Cerebellar nuclear complex (tissue), 1 donor: Measurements from ENCODE around the gene TSC2.
"Not testable (repeated sequence)": the region's sequence is repeated elsewhere in the genome, so short reads cannot be mapped to it uniquely, and the experiment has no call there.

Source experiments
- DNase-seq, 2 experiments: peaks; one replicate each; lab custom pipeline; 2025; lab: John Stamatoyannopoulos, UW

The TSC2 gene

DNA sequence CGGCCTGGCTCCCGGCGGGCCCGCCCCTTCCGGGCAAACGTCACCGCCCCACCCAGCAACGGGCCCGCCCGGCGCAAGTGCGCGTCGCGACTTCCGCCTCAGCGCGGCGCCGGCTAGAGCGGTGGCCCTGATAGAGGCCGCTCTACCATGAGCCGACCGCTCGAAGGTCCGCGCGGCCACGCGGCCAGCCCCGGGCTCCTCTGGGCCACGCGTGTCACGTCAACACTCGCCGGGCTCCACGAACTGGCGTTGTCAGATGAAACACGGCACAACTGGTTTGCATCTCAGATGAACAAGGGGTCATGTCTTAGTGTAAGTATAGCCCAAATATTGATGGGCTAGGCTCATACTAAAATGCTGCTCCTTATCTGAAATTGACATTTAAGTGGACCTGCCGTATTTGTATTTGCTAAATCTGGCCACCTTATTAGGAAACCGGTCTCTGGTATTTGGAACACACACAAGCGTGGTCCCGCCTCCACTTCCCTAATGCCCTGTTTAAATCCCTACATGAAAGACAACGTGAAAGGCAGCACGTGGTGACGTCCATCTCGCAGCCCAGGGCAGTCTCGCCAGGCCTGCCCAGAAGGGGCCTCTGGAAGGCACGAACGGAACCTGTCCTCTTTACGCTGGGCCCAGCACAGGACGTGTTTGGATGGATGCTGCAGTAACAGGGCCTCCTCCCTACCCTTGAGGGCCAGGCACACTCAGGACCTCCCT is 37.8 kb upstream of the TSC2 start, which contains the start of gene ZNF598:
Gene ZNF598 (minus strand): TSS at position 31 of the 720 bp plus-strand sequence.
- DNase-seq, result no peak

DNA sequence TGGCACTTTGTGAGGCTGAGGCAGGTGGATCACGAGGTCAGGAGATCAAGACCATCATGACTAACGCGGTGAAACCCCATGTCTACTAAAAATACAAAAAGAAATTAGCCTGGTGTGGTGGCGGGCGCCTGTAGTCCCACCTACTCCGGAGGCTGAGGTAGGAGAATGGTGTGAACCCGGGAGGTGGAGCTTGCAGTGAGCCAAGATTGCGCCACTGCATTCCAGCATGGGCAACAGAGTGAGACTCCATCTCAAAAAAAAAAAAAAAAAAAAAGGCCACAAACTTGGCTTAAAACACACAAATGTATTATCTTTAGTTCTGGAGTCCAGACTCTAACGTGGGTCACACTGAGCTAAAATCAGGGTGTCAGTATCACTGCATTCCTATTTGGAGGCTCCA is 36.1 kb upstream of the TSC2 start:
- DNase-seq, result not testable (repeated sequence)

DNA sequence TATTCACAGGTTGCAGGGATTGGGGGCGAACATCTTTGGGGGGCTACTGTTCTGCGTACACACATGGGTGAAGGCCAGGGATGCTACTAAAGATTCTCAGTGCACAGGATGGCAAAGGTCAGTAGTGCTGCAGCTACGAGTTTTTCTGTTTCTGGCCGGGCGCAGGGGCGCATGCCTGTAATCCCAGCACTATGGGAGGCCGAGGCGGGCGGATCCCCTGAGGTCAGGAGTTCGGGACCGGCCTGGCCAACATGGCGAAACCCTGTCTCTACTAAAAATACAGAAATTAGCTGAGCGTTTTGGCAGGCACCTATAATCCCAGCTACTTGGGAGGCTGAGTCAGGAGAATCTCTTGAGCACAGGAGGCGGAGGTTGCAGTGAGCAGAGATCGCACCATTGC is 34.3 kb upstream of the TSC2 start:
- no peak for DNase-seq

DNA sequence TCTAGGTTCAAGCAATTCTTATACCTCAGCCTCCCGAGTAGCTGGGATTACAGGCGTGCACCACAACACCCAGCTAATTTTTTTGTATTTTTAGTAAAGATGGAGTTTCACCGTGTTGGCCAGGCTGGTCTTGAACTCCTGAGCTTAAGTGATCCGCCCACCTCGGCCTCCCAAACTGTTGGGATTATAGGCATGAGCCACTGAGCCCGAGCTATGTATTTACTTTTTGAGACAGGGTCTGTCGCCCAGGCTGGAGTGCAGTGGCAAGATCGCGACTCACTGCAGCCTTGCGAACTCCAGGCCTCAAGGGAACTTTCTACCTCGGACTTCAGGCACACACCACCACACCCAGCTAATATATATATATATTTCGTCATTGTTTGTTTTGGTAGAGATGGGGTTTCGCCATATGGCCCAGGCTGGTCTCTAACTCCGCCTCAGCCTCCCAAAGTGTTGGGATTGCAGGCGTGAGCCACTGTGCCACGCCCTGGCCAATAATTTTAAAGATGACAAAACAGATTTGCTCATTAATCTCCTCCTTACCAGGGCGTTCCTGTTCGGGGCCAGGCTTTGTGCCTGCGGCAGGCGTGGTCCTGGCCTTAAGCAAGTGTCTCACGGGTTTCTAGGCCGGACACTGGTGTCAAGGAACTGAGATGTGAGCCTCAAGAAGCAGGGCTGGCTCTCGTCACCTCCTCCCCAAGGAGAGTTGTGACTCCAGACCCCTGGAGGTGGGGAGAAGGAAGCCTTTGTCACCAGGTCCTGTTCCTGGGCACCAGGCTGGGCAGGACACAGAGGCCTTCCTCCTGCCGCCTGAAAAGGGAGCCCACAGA is 32.5 kb upstream of the TSC2 start:
- DNase-seq, result no peak

DNA sequence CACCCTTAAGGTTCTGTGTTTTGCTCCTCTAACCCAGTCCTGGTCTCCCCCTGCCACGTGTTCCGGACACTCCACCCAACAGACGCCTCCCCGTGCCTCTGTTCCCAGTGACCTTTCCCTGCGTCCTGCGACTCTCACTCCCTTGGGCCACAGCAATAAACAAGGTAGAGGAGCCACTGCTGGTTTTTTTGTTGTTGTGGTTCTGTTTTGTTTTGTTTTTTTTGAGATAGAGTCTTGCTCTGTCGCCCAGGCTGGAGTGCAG is 31.9 kb upstream of the TSC2 start:
- DNase-seq, result no peak

DNA sequence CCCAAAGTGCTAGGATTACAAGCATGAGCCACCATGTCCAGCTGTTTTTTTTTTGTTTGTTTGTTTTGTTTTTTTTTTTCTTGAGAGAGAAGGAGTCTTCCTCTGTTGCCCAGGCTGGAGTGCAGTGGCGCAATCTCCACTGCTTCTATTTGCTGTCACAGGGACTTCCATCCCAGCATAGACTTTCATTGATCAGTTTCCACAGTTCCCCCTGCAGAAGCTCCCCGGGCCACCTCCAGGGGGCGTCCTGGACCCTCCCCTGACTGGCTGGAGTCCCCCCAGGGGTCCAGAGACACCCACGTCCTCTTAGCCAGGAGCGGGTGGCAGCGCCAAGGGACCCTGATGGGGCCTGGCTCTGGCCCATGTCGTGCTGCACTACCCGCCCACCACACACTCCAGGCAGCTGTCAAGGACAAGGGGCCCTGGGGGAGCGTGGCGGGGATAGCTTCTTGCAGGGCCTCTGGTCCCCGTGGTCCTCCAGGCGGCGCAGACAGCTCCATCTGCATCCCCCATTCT is 31.3 kb upstream of the TSC2 start:
- DNase-seq, result no peak

DNA sequence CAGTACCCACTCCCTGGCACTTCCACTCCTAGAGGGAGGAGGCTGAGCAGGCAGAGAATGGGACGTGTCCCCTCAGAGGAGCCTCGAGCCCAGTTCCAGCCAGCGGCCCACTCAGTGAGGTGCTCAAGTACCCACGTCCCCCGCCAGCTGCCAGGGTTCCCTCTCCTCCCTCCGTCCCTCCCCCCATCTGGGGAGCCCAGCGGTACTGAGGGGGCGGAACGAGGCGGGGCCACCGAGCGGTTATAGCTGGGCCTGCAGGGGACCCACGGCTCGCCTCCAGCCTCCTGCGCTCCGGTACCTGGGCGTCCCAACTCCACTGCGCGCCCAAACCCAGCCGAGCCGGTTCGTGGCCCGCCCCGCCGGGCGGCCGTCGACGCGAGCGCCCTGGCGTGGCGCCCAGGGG is 28.3 kb upstream of the TSC2 start, which contains the start of gene NPW:
Gene NPW (plus strand): TSS at position 268 of the 403 bp plus-strand sequence.
- no peak for DNase-seq

DNA sequence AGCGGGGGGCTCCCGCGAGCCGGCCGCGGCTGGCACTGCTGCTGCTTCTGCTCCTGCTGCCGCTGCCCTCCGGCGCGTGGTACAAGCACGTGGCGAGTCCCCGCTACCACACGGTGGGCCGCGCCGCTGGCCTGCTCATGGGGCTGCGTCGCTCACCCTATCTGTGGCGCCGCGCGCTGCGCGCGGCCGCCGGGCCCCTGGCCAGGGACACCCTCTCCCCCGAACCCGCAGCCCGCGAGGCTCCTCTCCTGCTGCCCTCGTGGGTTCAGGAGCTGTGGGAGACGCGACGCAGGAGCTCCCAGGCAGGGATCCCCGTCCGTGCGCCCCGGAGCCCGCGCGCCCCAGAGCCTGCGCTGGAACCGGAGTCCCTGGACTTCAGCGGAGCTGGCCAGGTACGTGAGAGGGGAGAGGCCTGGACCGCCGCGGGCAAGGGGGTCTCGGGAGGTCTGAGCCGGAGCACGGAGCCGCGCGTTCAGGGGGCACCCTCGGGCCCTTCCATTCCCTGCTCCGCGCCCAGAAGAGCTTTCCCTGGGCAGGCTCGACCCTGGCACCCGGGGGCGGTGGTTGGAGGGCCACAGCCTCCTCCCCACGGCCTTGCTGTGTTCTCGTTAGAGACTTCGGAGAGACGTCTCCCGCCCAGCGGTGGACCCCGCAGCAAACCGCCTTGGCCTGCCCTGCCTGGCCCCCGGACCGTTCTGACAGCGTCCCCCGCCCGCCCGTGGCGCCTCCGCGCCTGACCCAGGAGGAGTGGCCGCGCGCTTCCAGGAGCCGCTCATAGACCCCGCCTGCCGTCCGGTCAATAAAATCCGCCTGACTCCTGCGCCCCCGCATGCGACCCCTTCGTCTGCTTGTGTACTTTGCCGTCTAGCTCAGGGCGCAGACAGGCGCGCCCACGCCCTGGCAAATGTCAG is 27.6 kb upstream of the TSC2 start:
- no peak for DNase-seq

DNA sequence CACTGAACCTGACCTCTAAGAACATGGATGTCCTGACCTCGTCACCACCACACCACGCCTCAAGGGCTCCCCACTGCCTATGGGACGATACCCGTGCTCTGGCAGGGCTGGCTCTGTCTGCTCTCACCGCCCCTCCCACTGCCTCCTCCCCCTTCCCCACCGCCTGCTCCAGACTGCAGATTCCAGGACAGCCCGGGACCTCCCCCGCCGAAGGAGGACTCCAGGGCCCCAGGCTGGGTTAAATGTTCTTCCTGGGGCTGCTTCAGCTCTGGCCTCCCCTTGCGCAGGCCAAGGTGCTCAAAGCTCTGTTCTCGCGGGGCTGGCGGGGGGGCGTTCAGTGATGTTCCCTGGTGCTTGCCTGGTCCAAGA is 25.1 kb upstream of the TSC2 start:
- no peak for DNase-seq

DNA sequence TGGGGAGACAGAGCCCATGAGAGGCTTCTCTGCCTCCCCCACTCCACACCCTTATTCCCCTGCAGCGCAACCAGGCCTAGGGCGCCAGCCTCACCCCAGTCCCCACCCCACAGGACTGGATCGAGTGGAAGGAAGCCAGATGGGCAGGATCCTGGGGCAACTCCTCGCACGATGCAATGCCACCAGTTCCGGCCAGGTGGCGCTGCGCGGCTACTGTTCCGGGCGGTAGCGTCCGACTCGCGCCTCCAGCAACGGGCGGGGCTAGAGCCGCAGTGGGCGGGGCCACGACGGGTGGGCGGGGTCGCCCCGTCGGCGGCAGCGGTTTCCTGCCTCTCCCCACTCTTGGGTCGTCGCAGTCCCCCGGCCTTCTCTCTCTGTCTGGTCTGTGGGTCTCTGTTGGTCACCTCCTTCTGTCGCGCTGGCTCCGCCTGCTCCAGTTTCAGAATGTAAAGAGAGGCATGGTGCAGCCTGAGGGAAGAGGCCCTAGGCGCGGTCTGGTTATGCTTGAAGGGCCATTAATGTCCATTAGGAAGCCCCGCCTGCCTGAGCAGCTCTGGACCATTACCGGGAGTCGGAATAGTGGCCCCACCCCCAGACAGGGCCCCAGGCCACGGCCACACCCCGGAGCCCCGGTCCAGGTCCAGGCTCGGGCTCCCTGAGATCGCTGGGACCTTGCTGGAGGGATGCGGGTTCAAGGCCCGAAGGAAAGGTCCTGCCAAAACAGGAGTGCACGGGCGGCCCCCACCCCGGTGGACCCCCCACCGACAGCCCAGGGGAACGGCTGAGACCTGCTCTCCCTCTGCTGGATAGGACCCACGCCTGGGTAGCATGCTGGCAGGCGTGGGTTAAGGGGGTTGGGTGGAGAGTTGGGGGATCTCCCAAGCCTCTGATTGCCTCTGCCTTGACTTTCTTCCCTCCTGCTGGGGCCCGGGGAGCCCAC is 24.4 kb upstream of the TSC2 start:
- DNase-seq, result peak in 1 of 2 experiments; percentile 74

DNA sequence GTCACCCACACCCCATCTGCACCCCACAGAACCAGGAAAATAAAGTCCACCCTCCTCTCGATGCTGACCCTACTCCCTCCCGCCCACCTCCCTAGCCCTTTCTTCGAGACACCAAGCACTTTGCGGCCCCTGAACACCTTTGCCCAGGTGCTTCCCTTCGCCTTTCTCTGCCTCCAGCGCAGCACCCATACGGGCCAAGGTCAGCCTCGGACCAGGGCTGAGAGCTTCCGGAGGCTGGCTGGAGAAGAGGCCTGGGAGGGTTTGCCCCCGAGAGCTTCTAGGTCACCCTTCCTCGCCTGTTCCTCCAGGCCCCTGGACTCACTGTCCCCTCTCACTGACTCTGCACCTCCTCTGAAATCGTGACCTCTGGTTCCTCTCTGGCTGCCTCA is 23.8 kb upstream of the TSC2 start:
- no peak for DNase-seq

DNA sequence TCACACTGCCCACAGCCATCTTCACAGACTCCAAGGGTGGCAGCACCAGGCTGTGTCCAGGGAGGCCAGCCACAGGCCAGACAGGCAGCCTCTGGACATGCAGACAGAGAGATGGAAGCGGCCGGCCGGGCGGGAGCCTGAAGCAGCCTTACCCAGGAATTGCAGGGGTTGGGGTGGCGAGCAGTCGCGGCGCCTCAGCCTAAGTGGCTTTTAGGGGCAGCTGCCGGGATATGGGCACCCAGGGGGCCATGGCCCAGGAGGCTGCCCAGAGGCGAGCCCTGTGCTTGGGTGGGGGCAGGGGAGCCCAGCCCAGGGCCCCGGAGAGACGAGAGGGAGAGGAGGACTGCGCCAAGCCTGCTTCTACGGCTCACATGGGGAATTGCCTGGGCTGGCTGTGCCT is 22.5 kb upstream of the TSC2 start:
- DNase-seq, result no peak

DNA sequence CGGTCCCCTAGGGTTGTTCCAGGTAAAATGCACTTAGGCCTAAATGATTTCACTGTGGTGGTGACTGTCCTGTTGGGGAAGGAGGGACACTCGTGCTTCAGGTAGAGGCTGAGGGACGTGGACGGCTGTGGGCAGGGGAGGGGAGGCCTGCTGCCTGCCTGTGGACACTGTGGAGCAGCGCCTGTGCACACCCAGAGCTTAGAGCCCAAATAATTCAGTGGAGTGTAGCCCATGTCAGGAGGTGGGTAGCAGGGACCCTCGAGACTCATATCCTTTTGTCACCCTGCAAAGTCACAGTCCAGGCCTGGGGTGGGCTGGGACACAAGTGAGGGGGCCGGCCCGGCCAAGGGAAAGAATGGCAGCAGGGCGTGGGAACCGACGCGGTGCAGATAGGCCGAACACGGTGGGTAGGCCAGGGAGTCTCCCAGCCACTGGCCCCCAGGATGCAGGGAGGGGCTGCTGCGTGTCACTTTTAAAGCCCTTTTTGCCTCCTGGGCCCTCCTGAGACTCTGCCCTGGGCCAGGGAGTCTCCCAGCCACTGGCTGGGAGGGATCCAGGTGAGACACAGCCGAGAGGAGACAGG is 21.8 kb upstream of the TSC2 start:
- no peak for DNase-seq

DNA sequence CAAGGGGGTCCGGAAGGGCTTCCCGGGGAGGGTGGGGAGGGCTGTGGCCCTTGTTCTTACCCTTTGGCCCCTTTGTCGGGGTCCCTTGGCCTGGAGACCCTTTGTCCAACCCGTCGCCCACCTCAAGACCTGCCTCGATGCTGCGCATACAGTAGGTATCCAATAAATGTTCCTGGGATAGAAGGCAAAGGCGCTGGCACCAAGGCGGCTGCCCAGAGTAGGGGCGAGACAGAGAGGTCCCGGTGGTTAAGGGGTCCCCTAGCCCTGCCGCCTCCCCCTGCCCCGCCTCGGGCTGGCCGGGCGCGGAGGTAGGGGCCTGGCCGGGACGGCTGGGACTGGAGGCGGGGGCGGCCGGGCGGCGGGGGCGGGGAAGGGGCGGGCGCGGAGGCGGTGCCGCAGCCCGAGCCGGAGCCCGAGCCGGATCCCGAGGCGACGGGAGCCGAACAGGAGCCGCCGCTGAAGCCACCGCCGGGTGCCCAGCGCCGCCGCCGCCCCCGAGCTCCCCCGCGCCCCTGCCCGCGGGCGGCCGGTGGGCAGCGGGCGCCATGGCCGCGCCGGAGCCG is 21.2 kb upstream of the TSC2 start, which contains the start of gene NHERF2:
Gene NHERF2 (plus strand): TSS at position 442 of the 563 bp plus-strand sequence. CDS start 104 bp downstream, at position 546.
- no peak for DNase-seq

DNA sequence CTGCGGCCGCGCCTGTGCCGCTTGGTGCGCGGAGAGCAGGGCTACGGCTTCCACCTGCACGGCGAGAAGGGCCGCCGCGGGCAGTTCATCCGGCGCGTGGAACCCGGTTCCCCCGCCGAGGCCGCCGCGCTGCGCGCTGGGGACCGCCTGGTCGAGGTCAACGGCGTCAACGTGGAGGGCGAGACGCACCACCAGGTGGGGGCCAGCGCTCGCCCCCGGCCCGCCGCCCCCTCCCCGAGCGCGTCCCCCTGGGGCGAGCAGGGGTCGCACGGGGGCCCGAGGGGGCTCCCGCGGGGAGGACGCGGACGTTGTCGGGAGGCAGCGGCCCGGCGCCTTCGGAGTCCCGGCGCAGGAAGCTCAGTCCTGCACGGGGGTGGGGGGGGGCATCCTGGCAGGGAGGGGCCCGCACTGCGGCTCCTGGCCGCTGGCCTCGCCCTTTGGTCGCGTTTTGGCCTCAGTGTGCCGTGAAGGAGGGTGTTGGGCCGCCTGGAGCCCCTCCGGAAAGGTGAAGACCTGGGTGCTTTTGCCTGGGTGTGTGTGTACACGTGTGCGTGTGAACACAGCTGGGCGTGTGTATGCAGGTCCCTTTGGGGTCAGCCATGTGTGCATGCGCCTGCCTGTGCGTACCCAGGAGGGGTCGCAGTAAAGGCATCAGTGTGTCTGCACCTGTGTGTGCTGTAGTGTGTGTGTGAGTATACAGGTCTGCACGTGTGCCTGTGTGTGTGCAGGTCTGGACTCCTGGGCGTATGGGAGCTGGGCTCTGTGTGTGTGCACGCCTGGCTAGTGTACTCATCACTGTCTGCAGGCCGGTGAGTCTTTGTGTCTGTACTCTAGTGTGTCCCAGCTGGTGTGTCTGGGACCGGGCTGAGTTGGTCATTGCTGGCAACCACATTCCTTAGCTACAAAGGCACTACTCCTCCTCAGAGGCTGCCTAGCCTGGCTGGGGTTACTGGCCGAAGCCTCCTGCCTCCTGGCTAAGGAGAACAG is 20.5 kb upstream of the TSC2 start:
- DNase-seq, result no peak

DNA sequence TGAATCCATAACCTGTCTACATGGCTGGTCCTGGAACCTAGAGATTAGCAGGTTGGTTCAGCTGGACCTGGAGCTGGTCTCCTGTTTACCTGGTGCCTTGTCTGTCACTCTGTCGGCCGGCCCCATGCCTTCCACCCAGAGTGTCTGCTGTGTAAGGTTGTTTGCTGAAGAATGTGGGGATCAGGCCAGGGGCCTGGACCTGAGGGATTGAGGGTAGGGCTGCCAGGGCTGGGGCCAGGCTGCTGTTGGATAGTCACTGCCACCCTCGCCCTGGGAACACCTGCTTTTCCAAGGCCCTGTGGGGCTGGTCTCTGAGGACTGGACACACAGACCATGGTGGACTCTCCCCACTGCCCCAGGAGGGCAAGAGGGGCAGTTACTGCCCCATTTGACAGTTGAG is 19.6 kb upstream of the TSC2 start:
- DNase-seq, result no peak

DNA sequence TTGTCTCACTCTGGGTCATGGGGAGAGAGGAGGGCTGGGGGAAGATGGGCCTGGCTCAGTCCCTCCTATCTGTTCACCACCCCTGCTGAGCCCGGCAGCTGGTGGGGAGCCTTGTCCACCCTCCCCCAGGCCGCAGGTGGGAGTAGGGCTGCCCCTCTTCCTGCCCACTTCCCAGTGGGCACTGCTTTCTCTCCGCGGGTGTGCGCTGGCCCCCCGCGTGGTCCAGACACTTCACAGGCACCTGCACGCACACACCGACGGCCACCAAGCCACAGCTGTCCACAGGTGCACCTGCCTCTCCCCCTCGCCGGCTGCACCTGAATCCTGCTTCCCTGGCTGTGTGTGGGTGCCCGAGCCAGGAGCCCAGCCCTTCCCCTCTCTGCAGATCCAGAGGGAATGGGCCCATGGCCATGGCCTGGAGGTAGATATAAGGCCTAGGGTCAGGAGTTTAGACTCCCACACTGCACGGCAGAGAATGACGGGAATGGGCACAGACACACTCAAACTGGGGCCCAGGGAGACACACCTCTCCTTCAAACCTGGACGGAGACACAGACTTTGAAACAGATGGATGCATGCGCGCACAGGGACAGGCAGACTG is 19.1 kb upstream of the TSC2 start:
- DNase-seq, result no peak

DNA sequence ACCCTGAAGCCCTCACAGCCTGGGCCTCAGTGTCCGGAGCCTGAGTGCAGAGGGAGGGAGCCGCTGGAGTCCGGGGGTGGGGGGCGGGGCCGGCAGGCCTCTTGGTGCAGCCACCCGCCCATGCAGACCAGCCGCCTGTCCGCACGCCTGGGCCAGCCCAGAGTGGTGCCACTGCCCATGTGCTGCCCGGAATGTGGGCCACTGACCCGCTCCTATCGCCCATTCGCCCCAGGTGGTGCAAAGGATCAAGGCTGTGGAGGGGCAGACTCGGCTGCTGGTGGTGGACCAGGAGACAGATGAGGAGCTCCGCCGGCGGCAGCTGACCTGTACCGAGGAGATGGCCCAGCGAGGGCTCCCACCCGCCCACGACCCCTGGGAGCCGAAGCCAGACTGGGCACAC is 18.4 kb upstream of the TSC2 start:
- no peak for DNase-seq

DNA sequence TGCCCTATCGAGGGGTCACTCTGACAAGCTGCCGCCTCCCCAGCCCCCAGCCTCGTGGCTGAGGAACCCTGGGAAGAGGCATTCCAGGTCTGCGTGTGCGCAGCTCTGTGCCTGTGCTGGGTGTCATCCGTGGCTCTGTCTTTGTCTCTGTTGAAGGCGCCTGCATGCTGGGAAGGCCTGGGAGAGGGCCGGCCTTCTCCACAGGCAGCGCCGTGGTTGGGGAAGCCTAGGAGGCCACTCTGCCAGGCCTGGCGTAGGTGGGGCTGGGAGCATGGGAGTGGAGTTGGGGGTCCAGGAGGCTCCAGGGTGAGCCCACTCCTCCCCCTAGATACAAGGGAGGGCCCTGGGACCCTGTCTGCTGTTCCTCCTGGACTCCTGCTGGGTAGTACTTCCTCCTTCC is 17.7 kb upstream of the TSC2 start:
- no peak for DNase-seq
